Measurements from ENCODE around the gene HMCN2. TPM values are rescaled to one million over a fixed set of nuclear protein-coding genes. Genes with fewer than 3 reads are reported as not detected.

HMCN2 gene
- polyA plus RNA-seq, 1 of the 3 experiments (the other 2 are of a cell fraction), result 0.15 TPM

- TF ChIP-seq USF1 (IDR thresholded peaks at IDR 0.05; ENCODE audit: borderline replicate concordance, low read depth), result no peak
- TF ChIP-seq PBX3 (IDR thresholded peaks at IDR 0.05), result no peak
- no peak for TF ChIP-seq NFIC (IDR thresholded peaks at IDR 0.05; ENCODE audit: borderline replicate concordance)
- TF ChIP-seq USF2 (IDR thresholded peaks at IDR 0.05; ENCODE audit: borderline replicate concordance, low read depth, low read length), result no peak
- no peak for TF ChIP-seq EZH2phosphoT487 (IDR thresholded peaks at IDR 0.05; ENCODE audit: borderline replicate concordance, low read depth)
- no peak for TF ChIP-seq GABPA (IDR thresholded peaks at IDR 0.05; ENCODE audit: low read depth)
- no peak for TF ChIP-seq TAF1 (IDR thresholded peaks at IDR 0.05; ENCODE audit: borderline replicate concordance, low read depth, low read length)
- no peak for TF ChIP-seq IRF3 (IDR thresholded peaks at IDR 0.05; ENCODE audit: low read depth, low read length)
- peak in 1 of 2 experiments; percentile 76; a peak in 1 of 4 replicates for TF ChIP-seq EP300 (IDR thresholded peaks at IDR 0.05; ENCODE audit: borderline replicate concordance in 1 of 2, low read depth in 1 of 2, low read length in 1 of 2)
- TF ChIP-seq ELF1 (IDR thresholded peaks at IDR 0.05), result no peak
- no peak for TF ChIP-seq TCF12 (IDR thresholded peaks at IDR 0.05)
- TF ChIP-seq RCOR1 (IDR thresholded peaks at IDR 0.05; ENCODE audit: low read length), result peak; percentile 77; the same call in 1 of the 2 replicates
- no peak for TF ChIP-seq RFX5 (IDR thresholded peaks at IDR 0.05; ENCODE audit: low read length)
- TF ChIP-seq REST (IDR thresholded peaks at IDR 0.05; ENCODE audit: low read depth, low read length), result no peak
- peak; percentile 30; the same call in 1 of the 2 replicates for TF ChIP-seq GATA2 (CRISPR knock-in tag; IDR thresholded peaks at IDR 0.05)
Measured at GRCh38 chr9:130289711-130290241, 24.2 kb downstream of the HMCN2 start (continued).
